ENCODE results near the gene RPUSD1. TPM values are rescaled to one million over a fixed set of nuclear protein-coding genes. Genes with fewer than 3 reads are reported as not detected.

Gene RPUSD1
- total and polyA plus RNA-seq, 2 of the 13 experiments (the other 11 are each of a cell fraction or from before 2014, with no cell fraction given): 13.1 to 26.2 TPM

DNA sequence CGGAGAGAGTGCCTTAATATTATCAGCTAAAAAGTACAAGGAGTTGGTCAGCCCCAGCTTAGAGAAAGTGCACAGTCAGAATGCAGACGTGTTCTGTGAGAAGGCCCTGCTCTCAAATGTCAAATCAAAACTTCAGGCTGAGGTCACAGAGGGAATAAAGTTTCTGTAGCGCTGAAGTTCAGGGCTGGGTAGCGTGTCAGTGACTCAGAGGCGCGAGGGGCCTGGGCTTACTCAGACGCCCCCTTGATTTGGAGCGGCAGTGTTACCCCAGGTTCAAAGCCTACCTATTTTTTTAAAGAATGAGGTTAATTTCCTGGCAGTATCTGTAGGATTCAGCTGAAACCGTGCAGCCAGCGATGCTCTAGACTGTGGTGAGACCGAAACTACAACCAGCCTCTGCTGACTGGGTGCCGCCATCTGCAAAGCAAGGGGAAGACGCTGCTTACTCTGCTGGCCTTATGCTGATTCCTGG lies 52.2 kb downstream of the RPUSD1 start:
- CTCF ChIA-PET (ENCODE audit: low intra/inter-chr PET ratio, low total read pairs): interaction anchor here (1.3 kb wide), 1 partner anchor 25 kb away, joined by 3 read pairs; no protein-coding TSS in a partner anchor
- no peak for FAIRE-seq
- TF ChIP-seq NR3C1 (CRISPR knock-in tag; IDR thresholded peaks at IDR 0.05) (no peak), EZH2 (conservative IDR thresholded peaks at IDR 0.05; ENCODE audit: low read depth, low read length) (no peak), ZFAT (CRISPR knock-in tag; conservative IDR thresholded peaks at IDR 0.05) (no peak), ZMYM2 (CRISPR knock-in tag; IDR thresholded peaks at IDR 0.05) (no peak), ARID5B (CRISPR knock-in tag; IDR thresholded peaks at IDR 0.05) (no peak), YY1 (IDR thresholded peaks at IDR 0.05; ENCODE audit: insufficient read depth, insufficient replicate concordance, low read depth, low read length) (no peak), SMARCC2 (IDR thresholded peaks at IDR 0.05) (no peak), FIP1L1 (IDR thresholded peaks at IDR 0.05; ENCODE audit: borderline replicate concordance, insufficient read depth, low read depth, low read length) (no peak), CERS6 (CRISPR knock-in tag; IDR thresholded peaks at IDR 0.05) (no peak), RCOR2 (CRISPR knock-in tag; IDR thresholded peaks at IDR 0.05) (no peak)
- TF ChIP-seq, protein P1, sequence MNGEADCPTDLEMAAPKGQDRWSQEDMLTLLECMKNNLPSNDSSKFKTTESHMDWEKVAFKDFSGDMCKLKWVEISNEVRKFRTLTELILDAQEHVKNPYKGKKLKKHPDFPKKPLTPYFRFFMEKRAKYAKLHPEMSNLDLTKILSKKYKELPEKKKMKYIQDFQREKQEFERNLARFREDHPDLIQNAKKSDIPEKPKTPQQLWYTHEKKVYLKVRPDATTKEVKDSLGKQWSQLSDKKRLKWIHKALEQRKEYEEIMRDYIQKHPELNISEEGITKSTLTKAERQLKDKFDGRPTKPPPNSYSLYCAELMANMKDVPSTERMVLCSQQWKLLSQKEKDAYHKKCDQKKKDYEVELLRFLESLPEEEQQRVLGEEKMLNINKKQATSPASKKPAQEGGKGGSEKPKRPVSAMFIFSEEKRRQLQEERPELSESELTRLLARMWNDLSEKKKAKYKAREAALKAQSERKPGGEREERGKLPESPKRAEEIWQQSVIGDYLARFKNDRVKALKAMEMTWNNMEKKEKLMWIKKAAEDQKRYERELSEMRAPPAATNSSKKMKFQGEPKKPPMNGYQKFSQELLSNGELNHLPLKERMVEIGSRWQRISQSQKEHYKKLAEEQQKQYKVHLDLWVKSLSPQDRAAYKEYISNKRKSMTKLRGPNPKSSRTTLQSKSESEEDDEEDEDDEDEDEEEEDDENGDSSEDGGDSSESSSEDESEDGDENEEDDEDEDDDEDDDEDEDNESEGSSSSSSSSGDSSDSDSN (CRISPR knock-in tag; IDR thresholded peaks at IDR 0.05): no peak
- TF ChIP-seq, protein P2, sequence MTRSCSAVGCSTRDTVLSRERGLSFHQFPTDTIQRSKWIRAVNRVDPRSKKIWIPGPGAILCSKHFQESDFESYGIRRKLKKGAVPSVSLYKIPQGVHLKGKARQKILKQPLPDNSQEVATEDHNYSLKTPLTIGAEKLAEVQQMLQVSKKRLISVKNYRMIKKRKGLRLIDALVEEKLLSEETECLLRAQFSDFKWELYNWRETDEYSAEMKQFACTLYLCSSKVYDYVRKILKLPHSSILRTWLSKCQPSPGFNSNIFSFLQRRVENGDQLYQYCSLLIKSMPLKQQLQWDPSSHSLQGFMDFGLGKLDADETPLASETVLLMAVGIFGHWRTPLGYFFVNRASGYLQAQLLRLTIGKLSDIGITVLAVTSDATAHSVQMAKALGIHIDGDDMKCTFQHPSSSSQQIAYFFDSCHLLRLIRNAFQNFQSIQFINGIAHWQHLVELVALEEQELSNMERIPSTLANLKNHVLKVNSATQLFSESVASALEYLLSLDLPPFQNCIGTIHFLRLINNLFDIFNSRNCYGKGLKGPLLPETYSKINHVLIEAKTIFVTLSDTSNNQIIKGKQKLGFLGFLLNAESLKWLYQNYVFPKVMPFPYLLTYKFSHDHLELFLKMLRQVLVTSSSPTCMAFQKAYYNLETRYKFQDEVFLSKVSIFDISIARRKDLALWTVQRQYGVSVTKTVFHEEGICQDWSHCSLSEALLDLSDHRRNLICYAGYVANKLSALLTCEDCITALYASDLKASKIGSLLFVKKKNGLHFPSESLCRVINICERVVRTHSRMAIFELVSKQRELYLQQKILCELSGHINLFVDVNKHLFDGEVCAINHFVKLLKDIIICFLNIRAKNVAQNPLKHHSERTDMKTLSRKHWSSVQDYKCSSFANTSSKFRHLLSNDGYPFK (CRISPR knock-in tag; IDR thresholded peaks at IDR 0.05; ENCODE audit: borderline replicate concordance): no peak

More for the DNA sequence above, 52.2 kb downstream of the RPUSD1 start:
- no peaks in the 10 kb centered on the region for H3K79me2 ChIP-seq (ENCODE audit: insufficient read depth, low read length)
- H3K9ac ChIP-seq (ENCODE audit: insufficient read depth, low read depth, low read length): no peak overlapping the region
- H3K27ac ChIP-seq (ENCODE audit: extremely low read length, insufficient read depth, low read length): no peak overlapping the region
- H2AFZ ChIP-seq (ENCODE audit: low read length): no peak overlapping the region
- DNase-seq (ENCODE audit: low spot score) (no peak), ATAC-seq (no peak)
- H3K4me2 ChIP-seq (ENCODE audit: low read depth, low read length): no peak overlapping the region
- intact Hi-C loops (cut with micrococcal nuclease; ENCODE audit: unreplicated experiment): no loop called here
- in situ Hi-C loops (cut with HindIII; ENCODE audit: extremely low pct_ligation_motif_present, low pct_unique_long_range_greater_than_20kb): no loop called here
- no peak overlapping the region for H3K4me3 ChIP-seq (replicated peaks in 1 of 3; ENCODE audit: insufficient read depth in 1 of 3, low read depth in 2 of 3, low read length in 3 of 3)
- BruUV-seq (replicated peaks): no TSS peak
- H3K9me3 ChIP-seq (ENCODE audit: low read length): no peaks in the 10 kb centered on the region
- peaks cover 10% of the 10 kb centered on the region for H3K4me1 ChIP-seq (ENCODE audit: insufficient read depth, low read length)
- POLR2A ChIA-PET: no interaction called here
- H3K27me3 ChIP-seq (ENCODE audit: control insufficient read depth in 1 of 2, insufficient read depth in 2 of 2, low read length in 2 of 2): no peaks in the 10 kb centered on the region
- H4K20me1 ChIP-seq (ENCODE audit: insufficient read depth, low read length): 0 out of 2 replicates have a peak, but pooled peaks cover 2% of the 10 kb centered on the region
- WGBS (ENCODE audit: low lambda C conversion rate): 97% methylated on average over 12 of the region's 13 CpGs
- peaks cover 3 to 25% of the 10 kb centered on the region in 2 experiments; a peak in 2 of 5 replicates for H3K36me3 ChIP-seq (replicated peaks in 1 of 2; ENCODE audit: control insufficient read depth in 1 of 2, insufficient read depth in 2 of 2, low read length in 2 of 2)
